LNCaP clone FGC (cell line): ENCODE data around the gene NFKBIE.

Source experiments
- DNase-seq: peaks from one replicate; pipeline ENCODE4 v3.0.0-alpha.2; 2011; ENCODE audit warnings: low read depth
- H3K4me3 ChIP-seq: 2 replicates; pipeline ENCODE4 v1.5.1; 2011; ENCODE audit warnings: mild to moderate bottlenecking, low read depth, low read length, control low read depth
- TF ChIP-seq, protein P1 (sequence below): IDR thresholded peaks from 2 replicates; pipeline ENCODE4 v1.5.1; 2012; ENCODE audit warnings: mild to moderate bottlenecking; ENCODE audit not compliant: control insufficient read depth, insufficient read depth; ENCODE audit errors: extremely low read depth

The NFKBIE gene

DNA sequence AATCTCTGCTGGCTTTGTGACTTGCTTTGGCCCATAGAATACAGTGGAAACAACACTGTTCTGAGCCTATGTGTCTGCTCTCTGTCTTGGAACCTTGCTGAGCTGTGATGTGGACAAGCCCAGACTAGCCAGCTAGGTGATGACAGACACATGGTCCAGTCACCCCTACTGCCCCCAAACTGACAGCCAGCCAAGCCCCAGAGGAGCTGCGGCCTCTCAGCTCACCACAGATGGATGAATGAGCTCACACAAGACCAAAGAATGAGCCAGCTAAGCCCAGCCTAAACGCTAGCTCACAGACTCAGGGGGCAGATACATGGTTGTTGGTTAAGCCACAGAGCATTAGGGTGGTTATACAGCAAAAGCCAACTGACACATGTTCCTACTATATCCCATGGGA lies 43.7 kb upstream of the NFKBIE start:
- TF ChIP-seq, protein P1, sequence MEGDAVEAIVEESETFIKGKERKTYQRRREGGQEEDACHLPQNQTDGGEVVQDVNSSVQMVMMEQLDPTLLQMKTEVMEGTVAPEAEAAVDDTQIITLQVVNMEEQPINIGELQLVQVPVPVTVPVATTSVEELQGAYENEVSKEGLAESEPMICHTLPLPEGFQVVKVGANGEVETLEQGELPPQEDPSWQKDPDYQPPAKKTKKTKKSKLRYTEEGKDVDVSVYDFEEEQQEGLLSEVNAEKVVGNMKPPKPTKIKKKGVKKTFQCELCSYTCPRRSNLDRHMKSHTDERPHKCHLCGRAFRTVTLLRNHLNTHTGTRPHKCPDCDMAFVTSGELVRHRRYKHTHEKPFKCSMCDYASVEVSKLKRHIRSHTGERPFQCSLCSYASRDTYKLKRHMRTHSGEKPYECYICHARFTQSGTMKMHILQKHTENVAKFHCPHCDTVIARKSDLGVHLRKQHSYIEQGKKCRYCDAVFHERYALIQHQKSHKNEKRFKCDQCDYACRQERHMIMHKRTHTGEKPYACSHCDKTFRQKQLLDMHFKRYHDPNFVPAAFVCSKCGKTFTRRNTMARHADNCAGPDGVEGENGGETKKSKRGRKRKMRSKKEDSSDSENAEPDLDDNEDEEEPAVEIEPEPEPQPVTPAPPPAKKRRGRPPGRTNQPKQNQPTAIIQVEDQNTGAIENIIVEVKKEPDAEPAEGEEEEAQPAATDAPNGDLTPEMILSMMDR = no peak
- DNase-seq = no peak
- no peak overlapping the region for H3K4me3 ChIP-seq

DNA sequence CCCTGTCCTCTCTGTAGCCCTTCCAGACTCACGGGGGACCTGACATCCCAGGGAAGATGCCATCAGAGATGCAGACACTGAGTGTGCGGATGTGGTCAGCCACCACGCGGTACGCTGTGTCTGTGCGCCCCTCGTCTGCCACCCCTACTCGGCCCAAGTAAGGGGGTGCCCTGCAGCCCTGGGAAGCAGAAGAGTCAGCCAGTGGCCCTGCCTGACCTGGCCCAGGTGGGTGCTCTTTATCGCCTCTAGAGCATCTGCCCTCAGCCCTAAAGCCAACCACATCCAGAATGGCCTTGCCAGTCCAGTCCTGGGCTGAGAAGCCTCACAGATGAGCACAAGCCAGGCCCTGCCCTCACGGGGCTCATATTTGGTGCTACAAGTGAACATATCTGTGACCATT lies 41.9 kb upstream of the NFKBIE start:
- TF ChIP-seq, protein P1 = no peak
- H3K4me3 ChIP-seq = no peak overlapping the region
- DNase-seq = no peak

GRCh38 chr6:44306710-44307109 lies 41.4 kb upstream of the NFKBIE start:
- TF ChIP-seq, protein P1 = no peak
- DNase-seq = no peak

DNA sequence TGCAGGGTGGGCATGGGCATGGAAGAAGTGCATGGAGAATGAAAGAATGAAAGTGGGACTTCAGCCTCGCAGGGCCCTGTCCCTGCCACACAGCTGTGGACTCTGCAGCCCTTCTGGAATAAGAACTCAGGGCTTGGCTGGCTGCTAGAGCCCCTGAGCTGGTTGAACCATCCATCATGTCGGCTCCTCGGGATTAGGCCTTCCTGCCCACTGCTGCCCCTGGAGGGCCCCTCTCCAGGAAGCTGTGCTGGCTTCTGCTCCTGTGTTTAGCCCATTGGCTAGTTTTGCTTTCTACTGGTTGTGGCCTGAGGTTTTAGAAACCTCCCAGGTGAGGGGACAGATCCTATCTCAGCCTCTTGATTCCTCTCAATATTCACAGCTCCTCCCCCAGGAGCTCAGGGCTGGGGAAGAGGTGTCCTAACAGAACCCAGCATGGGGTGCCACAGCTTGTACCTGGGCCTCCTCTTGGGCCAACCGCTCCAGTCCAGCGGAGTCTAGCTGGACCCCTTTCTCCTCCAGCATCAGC lies 39.9 kb upstream of the NFKBIE start:
- TF ChIP-seq, protein P1 = no peak

More at GRCh38 chr6:44306710-44307109, 41.4 kb upstream of the NFKBIE start:
- no peak overlapping the region for H3K4me3 ChIP-seq

GRCh38 chr6:44304282-44305199 lies 39.2 kb upstream of the NFKBIE start:
- no peak overlapping the region for H3K4me3 ChIP-seq
- no peak for DNase-seq
- TF ChIP-seq, protein P1 = peak; percentile 52

More for the DNA sequence above, 39.9 kb upstream of the NFKBIE start:
- no peak for DNase-seq
- H3K4me3 ChIP-seq = no peak overlapping the region

DNA sequence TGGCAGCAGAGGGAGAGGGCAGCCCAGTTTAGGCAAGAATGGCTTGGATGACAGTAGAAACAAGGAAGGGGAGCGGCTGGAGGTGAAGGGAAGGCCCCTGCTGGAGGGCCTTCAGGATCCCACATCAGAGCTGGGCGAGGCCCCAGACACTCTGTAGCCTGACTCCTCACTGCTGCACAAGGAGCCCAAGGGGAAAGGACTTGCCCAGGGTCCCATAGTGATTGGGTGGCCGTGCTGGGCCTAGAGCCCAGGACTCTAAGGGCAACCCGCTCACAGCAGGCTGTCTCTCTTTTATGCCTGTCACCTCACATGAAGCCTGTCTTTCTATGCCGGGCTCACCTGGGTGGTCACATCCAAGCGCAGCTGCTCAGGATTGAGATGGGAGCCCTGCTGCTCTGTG lies 38.5 kb upstream of the NFKBIE start:
- DNase-seq = no peak
- no peak overlapping the region for H3K4me3 ChIP-seq
- TF ChIP-seq, protein P1 = no peak
